Ishikawa (cell line): ENCODE results near the gene PRPF40B.

Source experiments
- CEBPB ChIP-seq: IDR thresholded peaks from 2 replicates; pipeline ENCODE4 v1.6.1; 2012
- CREB1 ChIP-seq: IDR thresholded peaks from 2 replicates; pipeline ENCODE4 v1.6.1; 2012; ENCODE audit warnings: low read depth
- EGR1 ChIP-seq: IDR thresholded peaks from 2 replicates; pipeline ENCODE4 v1.6.1; 2012
- EP300 ChIP-seq: IDR thresholded peaks from 2 replicates; pipeline ENCODE4 v1.6.1; 2012; ENCODE audit warnings: borderline replicate concordance
- FOXM1 ChIP-seq: IDR thresholded peaks from 2 replicates; pipeline ENCODE4 v1.6.1; 2012; ENCODE audit warnings: low read depth, borderline replicate concordance
- NFIC ChIP-seq: IDR thresholded peaks from 2 replicates; pipeline ENCODE4 v1.6.1; 2012
- RAD21 ChIP-seq: IDR thresholded peaks from 2 replicates; pipeline ENCODE4 v1.6.1; 2012; ENCODE audit warnings: low read depth
- TAF1 ChIP-seq: IDR thresholded peaks from 2 replicates; pipeline ENCODE4 v1.6.1; 2012; ENCODE audit warnings: low read depth, mild to moderate bottlenecking
- TCF12 ChIP-seq: IDR thresholded peaks from 2 replicates; pipeline ENCODE4 v1.6.1; 2012; ENCODE audit warnings: low read depth
- TEAD4 ChIP-seq: IDR thresholded peaks from 2 replicates; pipeline ENCODE4 v1.6.1; 2012
- YY1 ChIP-seq: IDR thresholded peaks from 2 replicates; pipeline ENCODE4 v1.6.1; 2012; ENCODE audit warnings: low read depth
- ZBTB7A ChIP-seq: IDR thresholded peaks from 2 replicates; pipeline ENCODE4 v1.6.1; 2012; ENCODE audit warnings: low read depth
- TF ChIP-seq, protein P1 (sequence below): IDR thresholded peaks from 2 replicates; pipeline ENCODE4 v1.6.1; 2012
- TF ChIP-seq, protein P2 (sequence below): IDR thresholded peaks from 2 replicates; pipeline ENCODE4 v1.6.1; 2012
- TF ChIP-seq, protein P3 (sequence below): IDR thresholded peaks from 2 replicates; pipeline ENCODE4 v1.6.1; 2012; ENCODE audit warnings: low read depth, mild to moderate bottlenecking

PRPF40B gene

DNA sequence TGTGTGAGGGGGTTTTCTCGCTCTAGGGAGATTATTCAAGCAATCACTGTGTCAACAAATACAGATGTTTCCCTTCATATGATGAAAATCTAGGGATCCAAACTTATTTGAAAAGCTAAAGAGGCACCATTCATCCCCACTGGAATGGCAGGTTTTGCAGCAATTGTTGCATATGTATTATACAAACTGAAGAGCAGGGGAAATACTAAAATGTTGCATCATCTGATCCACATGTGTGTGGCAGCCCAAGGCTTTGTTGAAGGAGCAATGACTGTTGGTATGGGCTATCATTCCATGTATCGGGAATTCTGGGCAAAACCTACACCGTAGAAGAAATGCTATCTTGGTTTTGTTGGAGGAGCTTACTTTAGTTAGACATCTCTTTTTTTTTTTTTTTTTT, 4.1 kb upstream of the PRPF40B start:
- TF ChIP-seq FOXM1 (no peak), NFIC (no peak), TAF1 (no peak), CREB1 (no peak), CEBPB (peak; percentile 53), RAD21 (no peak)
- TF ChIP-seq, protein P1, sequence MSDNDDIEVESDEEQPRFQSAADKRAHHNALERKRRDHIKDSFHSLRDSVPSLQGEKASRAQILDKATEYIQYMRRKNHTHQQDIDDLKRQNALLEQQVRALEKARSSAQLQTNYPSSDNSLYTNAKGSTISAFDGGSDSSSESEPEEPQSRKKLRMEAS, result peak; percentile 53; the same call in 1 of the 2 replicates

DNA sequence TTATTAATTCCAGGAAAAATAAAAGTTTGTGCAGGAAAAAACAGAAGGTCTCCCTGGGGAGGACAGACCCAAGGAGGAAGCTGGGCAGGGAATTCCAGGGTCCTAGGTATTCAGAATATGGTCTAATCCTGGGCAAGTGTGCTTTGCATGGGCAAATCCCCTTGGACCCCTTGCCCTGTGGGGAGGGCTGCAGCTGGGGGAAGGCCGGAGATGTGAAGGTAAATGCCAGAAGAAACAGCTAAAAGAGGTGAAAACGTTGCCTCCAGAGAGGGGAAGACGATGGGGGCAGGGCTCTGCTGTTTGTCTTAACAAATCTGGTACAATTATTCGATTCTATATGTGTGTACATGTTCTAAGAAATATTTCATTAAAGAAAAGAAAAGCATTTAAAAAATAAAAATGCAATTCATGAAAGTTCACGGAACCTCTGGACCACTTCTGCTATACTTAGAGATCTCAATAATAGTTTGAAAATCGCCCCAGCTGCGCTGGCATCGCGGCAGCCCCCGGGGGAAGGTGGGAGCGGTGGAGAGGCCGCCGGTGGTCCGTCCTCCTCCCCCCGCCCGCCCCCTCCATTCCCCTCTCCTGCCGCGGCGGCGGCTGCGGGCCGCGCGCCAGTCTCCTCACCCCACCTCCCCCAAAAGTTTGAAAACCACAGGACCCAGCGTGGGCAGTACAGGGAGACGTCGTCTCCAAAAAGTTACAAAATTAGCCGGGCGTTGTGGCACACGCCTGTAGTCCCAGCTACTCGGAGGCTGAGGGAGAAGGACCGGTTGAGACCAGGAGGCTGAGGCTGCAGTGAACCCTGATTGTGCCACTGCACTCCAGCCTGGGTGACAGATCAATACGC, 1.5 kb upstream of the PRPF40B start:
- TF ChIP-seq, protein P1, result no peak
- TF ChIP-seq FOXM1 (no peak), EP300 (no peak), TAF1 (no peak), CREB1 (no peak), TEAD4 (no peak), TCF12 (no peak), CEBPB (no peak), EGR1 (no peak), RAD21 (no peak), NFIC (no peak), YY1 (no peak), ZBTB7A (no peak)
- TF ChIP-seq, protein P2, sequence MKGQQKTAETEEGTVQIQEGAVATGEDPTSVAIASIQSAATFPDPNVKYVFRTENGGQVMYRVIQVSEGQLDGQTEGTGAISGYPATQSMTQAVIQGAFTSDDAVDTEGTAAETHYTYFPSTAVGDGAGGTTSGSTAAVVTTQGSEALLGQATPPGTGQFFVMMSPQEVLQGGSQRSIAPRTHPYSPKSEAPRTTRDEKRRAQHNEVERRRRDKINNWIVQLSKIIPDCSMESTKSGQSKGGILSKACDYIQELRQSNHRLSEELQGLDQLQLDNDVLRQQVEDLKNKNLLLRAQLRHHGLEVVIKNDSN, result no peak
- TF ChIP-seq, protein P3, sequence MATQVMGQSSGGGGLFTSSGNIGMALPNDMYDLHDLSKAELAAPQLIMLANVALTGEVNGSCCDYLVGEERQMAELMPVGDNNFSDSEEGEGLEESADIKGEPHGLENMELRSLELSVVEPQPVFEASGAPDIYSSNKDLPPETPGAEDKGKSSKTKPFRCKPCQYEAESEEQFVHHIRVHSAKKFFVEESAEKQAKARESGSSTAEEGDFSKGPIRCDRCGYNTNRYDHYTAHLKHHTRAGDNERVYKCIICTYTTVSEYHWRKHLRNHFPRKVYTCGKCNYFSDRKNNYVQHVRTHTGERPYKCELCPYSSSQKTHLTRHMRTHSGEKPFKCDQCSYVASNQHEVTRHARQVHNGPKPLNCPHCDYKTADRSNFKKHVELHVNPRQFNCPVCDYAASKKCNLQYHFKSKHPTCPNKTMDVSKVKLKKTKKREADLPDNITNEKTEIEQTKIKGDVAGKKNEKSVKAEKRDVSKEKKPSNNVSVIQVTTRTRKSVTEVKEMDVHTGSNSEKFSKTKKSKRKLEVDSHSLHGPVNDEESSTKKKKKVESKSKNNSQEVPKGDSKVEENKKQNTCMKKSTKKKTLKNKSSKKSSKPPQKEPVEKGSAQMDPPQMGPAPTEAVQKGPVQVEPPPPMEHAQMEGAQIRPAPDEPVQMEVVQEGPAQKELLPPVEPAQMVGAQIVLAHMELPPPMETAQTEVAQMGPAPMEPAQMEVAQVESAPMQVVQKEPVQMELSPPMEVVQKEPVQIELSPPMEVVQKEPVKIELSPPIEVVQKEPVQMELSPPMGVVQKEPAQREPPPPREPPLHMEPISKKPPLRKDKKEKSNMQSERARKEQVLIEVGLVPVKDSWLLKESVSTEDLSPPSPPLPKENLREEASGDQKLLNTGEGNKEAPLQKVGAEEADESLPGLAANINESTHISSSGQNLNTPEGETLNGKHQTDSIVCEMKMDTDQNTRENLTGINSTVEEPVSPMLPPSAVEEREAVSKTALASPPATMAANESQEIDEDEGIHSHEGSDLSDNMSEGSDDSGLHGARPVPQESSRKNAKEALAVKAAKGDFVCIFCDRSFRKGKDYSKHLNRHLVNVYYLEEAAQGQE, result no peak

DNA sequence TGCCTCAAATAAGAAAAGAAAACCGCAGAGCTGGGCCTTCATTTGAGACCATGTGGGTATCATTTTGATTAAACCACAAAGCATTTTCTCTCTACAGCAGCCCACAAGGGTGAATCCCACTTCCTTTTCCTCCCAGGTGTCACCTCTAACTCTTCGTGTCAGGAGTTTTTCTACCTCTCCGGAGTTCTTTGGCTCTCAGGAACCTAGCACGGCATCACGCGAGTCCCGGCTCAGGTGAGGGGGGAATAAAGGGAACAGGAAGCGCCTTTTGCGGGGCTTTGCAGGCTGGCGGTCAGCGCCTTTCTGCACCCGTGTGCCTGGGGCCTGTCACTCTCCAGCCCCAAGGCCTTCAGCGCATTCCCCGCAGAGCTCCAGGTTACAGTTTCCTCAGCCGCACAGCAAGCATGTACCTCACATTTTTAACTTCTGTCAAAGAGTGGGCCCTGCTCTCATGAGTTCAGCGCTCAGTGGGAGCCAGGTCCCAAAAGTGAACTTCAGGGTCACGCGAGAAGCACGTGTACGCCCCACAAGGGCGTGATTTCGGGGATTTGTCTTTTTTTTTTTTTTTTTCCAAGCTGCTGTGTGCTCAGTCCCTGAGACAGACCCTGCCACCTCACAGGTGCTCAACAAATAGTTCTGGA, 740 bp upstream of the PRPF40B start:
- TF ChIP-seq TEAD4 (0 out of 2 replicates have a peak, but pooled peaks have one; percentile 17), CREB1 (no peak), NFIC (0 out of 2 replicates have a peak, but pooled peaks have one; percentile 11)
- TF ChIP-seq, protein P1, result peak; percentile 97
- TF ChIP-seq, protein P2, result peak; percentile 42; the same call in 1 of the 2 replicates

DNA sequence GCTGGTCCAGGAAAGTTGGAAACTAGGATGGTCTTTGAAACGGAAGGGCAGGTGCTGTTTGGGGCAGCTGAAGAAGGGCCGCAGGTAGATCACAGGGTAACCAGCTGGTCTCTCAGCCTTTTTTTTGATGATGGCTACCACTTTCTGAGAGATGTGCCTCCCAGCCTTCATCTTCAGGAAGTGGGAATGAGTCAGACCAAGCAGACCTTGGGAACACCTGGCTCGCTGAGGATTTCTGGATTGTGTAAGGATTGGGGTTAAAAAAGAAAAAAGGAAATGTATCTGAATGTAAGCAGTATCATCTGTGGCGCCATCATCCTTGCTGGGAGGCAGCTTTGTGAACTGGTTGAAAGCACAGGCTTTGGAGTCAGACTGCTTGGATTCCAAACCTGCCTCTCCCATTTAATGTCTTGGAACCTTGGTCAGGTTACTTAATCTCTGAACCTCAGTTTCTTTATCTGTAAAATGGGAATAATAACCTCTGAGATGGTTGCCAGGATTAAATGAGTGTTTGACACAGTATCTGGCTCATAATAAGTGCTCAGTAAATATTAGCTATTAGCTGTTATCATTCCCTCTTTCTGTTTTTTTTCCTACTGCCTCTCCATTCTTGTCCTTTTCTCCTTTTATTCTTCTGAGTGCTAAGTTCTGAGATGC, 1.7 kb downstream of the PRPF40B start:
- TF ChIP-seq, protein P3, result no peak
- TF ChIP-seq EGR1 (no peak), TAF1 (no peak), CEBPB (no peak), EP300 (no peak), NFIC (no peak), CREB1 (no peak), RAD21 (no peak), YY1 (no peak), TEAD4 (no peak)
- TF ChIP-seq, protein P2, result no peak
